IMR-90 (cell line): ENCODE measurements around the gene SIM1.

ENCODE experiments used
- BHLHE40 ChIP-seq: fragments of 150-350 bp; IDR thresholded peaks from 2 replicates; pipeline ENCODE4 v1.6.1; 2016; ENCODE audit warnings: mild to moderate bottlenecking, low read depth, low read length
- CEBPB ChIP-seq: IDR thresholded peaks from 2 replicates; pipeline ENCODE4 v1.6.1; 2012; ENCODE audit warnings: low read depth, low read length, improper control_type of control experiment
- CHD1 ChIP-seq: IDR thresholded peaks from 2 replicates; pipeline ENCODE4 v1.6.1; 2012; ENCODE audit warnings: low read depth, low read length, improper control_type of control experiment
- CTCF ChIP-seq: conservative IDR thresholded peaks from 2 replicates; pipeline ENCODE4 v1.5.1; 2012; ENCODE audit warnings: mild to moderate bottlenecking, low read depth, low read length, improper control_type of control experiment
- ELK1 ChIP-seq: fragments of 150-350 bp; IDR thresholded peaks from 2 replicates; pipeline ENCODE4 v1.6.1; 2016; ENCODE audit warnings: low read depth, mild to moderate bottlenecking, low read length, moderate library complexity, borderline replicate concordance
- MAFK ChIP-seq: IDR thresholded peaks from 2 replicates; pipeline ENCODE4 v1.6.1; 2012; ENCODE audit warnings: low read depth, low read length, improper control_type of control experiment
- POLR2A ChIP-seq: IDR thresholded peaks from 2 replicates; pipeline ENCODE4 v1.6.1; 2012; ENCODE audit warnings: mild to moderate bottlenecking, low read depth, low read length
- RAD21 ChIP-seq: IDR thresholded peaks from 2 replicates; pipeline ENCODE4 v1.6.1; 2012; ENCODE audit warnings: low read length, improper control_type of control experiment
- RFX5 ChIP-seq: IDR thresholded peaks from 2 replicates; pipeline ENCODE4 v1.8.0; 2012; ENCODE audit warnings: low read depth, mild to moderate bottlenecking, low read length, moderate library complexity
- SMC3 ChIP-seq: fragments of 150-350 bp; IDR thresholded peaks from 2 replicates; pipeline ENCODE4 v1.6.1; 2016; ENCODE audit warnings: low read depth, mild to moderate bottlenecking, antibody characterized with exemption, low read length, moderate library complexity
- USF2 ChIP-seq: fragments of 150-350 bp; IDR thresholded peaks from 2 replicates; pipeline ENCODE4 v1.6.1; 2017; ENCODE audit warnings: mild to moderate bottlenecking, antibody characterized with exemption, low read length, low read depth

- TF ChIP-seq CTCF (no peak), RFX5 (no peak), SMC3 (no peak), USF2 (no peak), ELK1 (no peak), POLR2A (no peak), BHLHE40 (no peak), CHD1 (no peak), CEBPB (no peak), MAFK (no peak), RAD21 (no peak)
These were observed 11.7 kb downstream of the SIM1 start for GRCh38 chr6:100452998-100453397.
